ENCODE results near the gene POLR1E. TPM values are rescaled to one million over a fixed set of nuclear protein-coding genes. Genes with fewer than 3 reads are reported as not detected.

Gene POLR1E
- total and polyA plus RNA-seq, 4 donors, result 4.9 to 25.5 (median 14.4) TPM

DNA sequence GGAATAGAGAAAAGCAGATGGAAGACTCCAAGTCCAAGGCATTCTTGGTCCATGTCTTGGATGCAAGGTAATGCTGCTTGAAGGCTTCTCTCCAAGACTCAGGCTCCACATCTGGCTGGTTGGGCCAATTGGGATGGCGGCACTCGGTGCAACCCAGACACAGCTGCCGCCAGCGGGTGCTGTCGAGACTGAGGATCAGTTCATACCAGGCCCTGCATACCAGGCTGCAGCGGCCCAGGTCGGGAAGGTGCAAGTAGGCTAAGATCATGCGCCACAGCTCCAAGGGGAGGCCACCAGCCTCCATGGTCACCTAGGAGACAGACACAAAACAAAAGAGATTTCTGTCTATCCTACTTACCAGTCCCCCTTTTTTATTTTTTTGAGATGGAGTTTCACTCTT is 55.7 kb downstream of the POLR1E start (continued):
- TF ChIP-seq, protein P1, sequence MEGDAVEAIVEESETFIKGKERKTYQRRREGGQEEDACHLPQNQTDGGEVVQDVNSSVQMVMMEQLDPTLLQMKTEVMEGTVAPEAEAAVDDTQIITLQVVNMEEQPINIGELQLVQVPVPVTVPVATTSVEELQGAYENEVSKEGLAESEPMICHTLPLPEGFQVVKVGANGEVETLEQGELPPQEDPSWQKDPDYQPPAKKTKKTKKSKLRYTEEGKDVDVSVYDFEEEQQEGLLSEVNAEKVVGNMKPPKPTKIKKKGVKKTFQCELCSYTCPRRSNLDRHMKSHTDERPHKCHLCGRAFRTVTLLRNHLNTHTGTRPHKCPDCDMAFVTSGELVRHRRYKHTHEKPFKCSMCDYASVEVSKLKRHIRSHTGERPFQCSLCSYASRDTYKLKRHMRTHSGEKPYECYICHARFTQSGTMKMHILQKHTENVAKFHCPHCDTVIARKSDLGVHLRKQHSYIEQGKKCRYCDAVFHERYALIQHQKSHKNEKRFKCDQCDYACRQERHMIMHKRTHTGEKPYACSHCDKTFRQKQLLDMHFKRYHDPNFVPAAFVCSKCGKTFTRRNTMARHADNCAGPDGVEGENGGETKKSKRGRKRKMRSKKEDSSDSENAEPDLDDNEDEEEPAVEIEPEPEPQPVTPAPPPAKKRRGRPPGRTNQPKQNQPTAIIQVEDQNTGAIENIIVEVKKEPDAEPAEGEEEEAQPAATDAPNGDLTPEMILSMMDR (IDR thresholded peaks at IDR 0.05; ENCODE audit: low read depth, low read length, missing input control), result no peak

DNA sequence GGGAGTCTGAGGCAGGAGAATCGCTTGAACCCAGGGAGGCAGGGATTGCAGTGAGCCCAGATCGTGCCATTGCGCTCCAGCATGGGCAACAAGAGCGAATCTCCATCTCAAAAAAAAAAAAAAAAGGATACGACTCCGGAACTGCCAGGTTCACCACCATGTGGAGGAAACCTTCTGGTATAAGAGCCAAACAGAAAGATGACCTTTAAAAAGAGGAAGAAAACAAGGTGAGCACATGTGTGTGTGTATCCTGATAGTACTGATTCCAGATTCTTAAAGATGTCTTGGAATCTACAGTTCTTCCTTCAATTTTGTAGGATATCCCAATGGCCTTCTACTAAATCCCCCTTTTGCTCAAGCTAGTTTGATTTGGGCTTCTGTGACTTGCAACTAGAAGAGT is 56.7 kb downstream of the POLR1E start:
- H3K9ac ChIP-seq (ENCODE audit: low read depth in 1 of 2, low read length in 2 of 2), result no peak overlapping the region
- H3K4me1 ChIP-seq (ENCODE audit: control insufficient read depth in 4 of 4, insufficient read depth in 4 of 4, low read length in 3 of 4), result no peaks in the 10 kb centered on the region
- 98% methylated on average over 6 of the region's 6 CpGs for WGBS
- no peak overlapping the region for H3K27ac ChIP-seq (ENCODE audit: low read depth in 1 of 2, low read length in 2 of 2)
- H3K27me3 ChIP-seq (ENCODE audit: control insufficient read depth in 4 of 4, insufficient read depth in 4 of 4, low read length in 3 of 4), result no peaks in the 10 kb centered on the region
- DNase-seq (ENCODE audit: low spot score), result no peak
- no peak for TF ChIP-seq TAF1 (conservative IDR thresholded peaks at IDR 0.05)
- TF ChIP-seq GABPA (IDR thresholded peaks at IDR 0.05 in 1 of 2, conservative IDR thresholded peaks at IDR 0.05 in 1 of 2), result no peak
- TF ChIP-seq ATF3 (IDR thresholded peaks at IDR 0.05), result no peak
- no peak for TF ChIP-seq FOXA1 (IDR thresholded peaks at IDR 0.05)
- TF ChIP-seq, protein P2, sequence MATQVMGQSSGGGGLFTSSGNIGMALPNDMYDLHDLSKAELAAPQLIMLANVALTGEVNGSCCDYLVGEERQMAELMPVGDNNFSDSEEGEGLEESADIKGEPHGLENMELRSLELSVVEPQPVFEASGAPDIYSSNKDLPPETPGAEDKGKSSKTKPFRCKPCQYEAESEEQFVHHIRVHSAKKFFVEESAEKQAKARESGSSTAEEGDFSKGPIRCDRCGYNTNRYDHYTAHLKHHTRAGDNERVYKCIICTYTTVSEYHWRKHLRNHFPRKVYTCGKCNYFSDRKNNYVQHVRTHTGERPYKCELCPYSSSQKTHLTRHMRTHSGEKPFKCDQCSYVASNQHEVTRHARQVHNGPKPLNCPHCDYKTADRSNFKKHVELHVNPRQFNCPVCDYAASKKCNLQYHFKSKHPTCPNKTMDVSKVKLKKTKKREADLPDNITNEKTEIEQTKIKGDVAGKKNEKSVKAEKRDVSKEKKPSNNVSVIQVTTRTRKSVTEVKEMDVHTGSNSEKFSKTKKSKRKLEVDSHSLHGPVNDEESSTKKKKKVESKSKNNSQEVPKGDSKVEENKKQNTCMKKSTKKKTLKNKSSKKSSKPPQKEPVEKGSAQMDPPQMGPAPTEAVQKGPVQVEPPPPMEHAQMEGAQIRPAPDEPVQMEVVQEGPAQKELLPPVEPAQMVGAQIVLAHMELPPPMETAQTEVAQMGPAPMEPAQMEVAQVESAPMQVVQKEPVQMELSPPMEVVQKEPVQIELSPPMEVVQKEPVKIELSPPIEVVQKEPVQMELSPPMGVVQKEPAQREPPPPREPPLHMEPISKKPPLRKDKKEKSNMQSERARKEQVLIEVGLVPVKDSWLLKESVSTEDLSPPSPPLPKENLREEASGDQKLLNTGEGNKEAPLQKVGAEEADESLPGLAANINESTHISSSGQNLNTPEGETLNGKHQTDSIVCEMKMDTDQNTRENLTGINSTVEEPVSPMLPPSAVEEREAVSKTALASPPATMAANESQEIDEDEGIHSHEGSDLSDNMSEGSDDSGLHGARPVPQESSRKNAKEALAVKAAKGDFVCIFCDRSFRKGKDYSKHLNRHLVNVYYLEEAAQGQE (IDR thresholded peaks at IDR 0.05), result no peak
- no peak for TF ChIP-seq SP1 (IDR thresholded peaks at IDR 0.05)
- no peak for TF ChIP-seq EGR1 (IDR thresholded peaks at IDR 0.05; ENCODE audit: low read depth in 2 of 2)
- TF ChIP-seq JUND (IDR thresholded peaks at IDR 0.05), result no peak
- no peak for TF ChIP-seq FOXA2 (IDR thresholded peaks at IDR 0.05)
- TF ChIP-seq YY1 (IDR thresholded peaks at IDR 0.05), result no peak
- TF ChIP-seq NR2F2 (IDR thresholded peaks at IDR 0.05), result no peak
- H3K36me3 ChIP-seq (ENCODE audit: control insufficient read depth in 4 of 4, insufficient read depth in 3 of 4, low read depth in 1 of 4, low read length in 3 of 4), result peaks cover 0 to 15% (median 7%) of the 10 kb centered on the region in 4 donors
- H3K4me3 ChIP-seq (ENCODE audit: low read depth in 1 of 3, low read length in 3 of 3), result no peak overlapping the region
- H3K9me3 ChIP-seq (ENCODE audit: control insufficient read depth in 4 of 4, low read length in 3 of 4), result no peaks in the 10 kb centered on the region

DNA sequence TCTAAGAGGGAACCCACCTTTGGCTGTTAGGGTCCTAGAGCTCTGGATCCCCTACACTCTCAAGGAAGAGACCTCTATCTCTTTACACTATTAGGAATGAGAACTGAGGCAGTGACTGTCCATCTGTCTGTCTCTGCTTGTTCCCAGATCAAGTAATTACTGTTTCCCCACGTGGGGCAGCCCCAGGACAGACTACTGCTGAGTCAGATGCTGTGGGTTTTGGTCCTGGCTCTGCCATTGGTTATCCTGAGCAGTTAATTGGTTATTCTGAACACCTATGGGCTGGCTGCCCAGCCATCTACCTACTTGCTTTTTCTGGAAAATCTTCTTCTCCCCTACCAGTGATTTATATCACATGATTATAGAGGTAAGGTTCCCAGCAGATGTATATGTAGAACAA is 57.1 kb downstream of the POLR1E start:
- TF ChIP-seq TAF1 (conservative IDR thresholded peaks at IDR 0.05), result no peak
- no peak for TF ChIP-seq NR2F2 (IDR thresholded peaks at IDR 0.05)
- TF ChIP-seq, protein P3, sequence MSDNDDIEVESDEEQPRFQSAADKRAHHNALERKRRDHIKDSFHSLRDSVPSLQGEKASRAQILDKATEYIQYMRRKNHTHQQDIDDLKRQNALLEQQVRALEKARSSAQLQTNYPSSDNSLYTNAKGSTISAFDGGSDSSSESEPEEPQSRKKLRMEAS (IDR thresholded peaks at IDR 0.05), result no peak
- TF ChIP-seq ATF3 (IDR thresholded peaks at IDR 0.05), result no peak
- TF ChIP-seq RAD21 (IDR thresholded peaks at IDR 0.05), result no peak
- Histone ChIP-seq H3K9me3 (ENCODE audit: control insufficient read depth in 4 of 4, low read length in 3 of 4) (no peaks in the 10 kb centered on the region), H3K4me3 (ENCODE audit: low read depth in 1 of 3, low read length in 3 of 3) (no peak overlapping the region), H3K27ac (ENCODE audit: low read depth in 1 of 2, low read length in 2 of 2) (no peak overlapping the region), H3K4me1 (ENCODE audit: control insufficient read depth in 4 of 4, insufficient read depth in 4 of 4, low read length in 3 of 4) (no peaks in the 10 kb centered on the region), H3K36me3 (ENCODE audit: control insufficient read depth in 4 of 4, insufficient read depth in 3 of 4, low read depth in 1 of 4, low read length in 3 of 4) (peaks cover 0 to 11% (median 5%) of the 10 kb centered on the region in 4 donors), H3K27me3 (ENCODE audit: control insufficient read depth in 4 of 4, insufficient read depth in 4 of 4, low read length in 3 of 4) (no peaks in the 10 kb centered on the region), H3K9ac (ENCODE audit: low read depth in 1 of 2, low read length in 2 of 2) (no peak overlapping the region)
- DNase-seq (ENCODE audit: low spot score), result no peak
- 75% methylated on average over 1 of the region's 1 CpG for WGBS
